HG03432 (cell line): ENCODE results near the gene COA1.
"Not testable (repeated sequence)": the region's sequence is repeated elsewhere in the genome, so short reads cannot be mapped to it uniquely, and the experiment has no call there.

Experiments
- ATAC-seq: cut with Tn5 transposase; IDR thresholded peaks from one replicate; pipeline ENCODE4 v1.9.1; 2021; ENCODE audit warnings: mild to moderate bottlenecking, moderate library complexity; ENCODE audit not compliant: unreplicated experiment

Gene COA1

GRCh38 chr7:43731494-43731893, 2.2 kb upstream of the COA1 start:
- ATAC-seq: not testable (repeated sequence)

GRCh38 chr7:43729924-43730248, 563 bp upstream of the COA1 start:
- ATAC-seq: peak; percentile 9

- no peak for ATAC-seq
These were observed 1.8 kb downstream of the COA1 start for GRCh38 chr7:43727494-43727893.

GRCh38 chr7:43727003-43727402, 2.3 kb downstream of the COA1 start:
- ATAC-seq: no peak

GRCh38 chr7:43726466-43726865, 2.9 kb downstream of the COA1 start:
- ATAC-seq: no peak

GRCh38 chr7:43725251-43725650, 4.1 kb downstream of the COA1 start:
- ATAC-seq: no peak

GRCh38 chr7:43723007-43723341, 6.3 kb downstream of the COA1 start:
- no peak for ATAC-seq

- ATAC-seq: no peak
These were observed 8.0 kb downstream of the COA1 start for GRCh38 chr7:43721193-43721806.

GRCh38 chr7:43716598-43716997, 12.7 kb downstream of the COA1 start:
- ATAC-seq: no peak

- ATAC-seq: not testable (repeated sequence)
These were observed 13.4 kb downstream of the COA1 start for GRCh38 chr7:43715966-43716365.

GRCh38 chr7:43711503-43711902, 17.8 kb downstream of the COA1 start:
- ATAC-seq: no peak

- ATAC-seq: not testable (repeated sequence)
These were observed 21.3 kb downstream of the COA1 start for GRCh38 chr7:43708055-43708454.

GRCh38 chr7:43703573-43703972, 25.8 kb downstream of the COA1 start:
- no peak for ATAC-seq

- no peak for ATAC-seq
These were observed 26.3 kb downstream of the COA1 start for GRCh38 chr7:43702974-43703373.

- no peak for ATAC-seq
These were observed 27.4 kb downstream of the COA1 start for GRCh38 chr7:43701929-43702328.

GRCh38 chr7:43701500-43701854, 27.8 kb downstream of the COA1 start:
- peak; percentile 22 for ATAC-seq

- ATAC-seq: peak; percentile 47
These were observed 28.4 kb downstream of the COA1 start for GRCh38 chr7:43700646-43701499.

- no peak for ATAC-seq
These were observed 29.2 kb downstream of the COA1 start for GRCh38 chr7:43700059-43700501.

- no peak for ATAC-seq
These were observed 30.7 kb downstream of the COA1 start for GRCh38 chr7:43698460-43699255.

- no peak for ATAC-seq
These were observed 31.6 kb downstream of the COA1 start for GRCh38 chr7:43697690-43698089.

- ATAC-seq: no peak
These were observed 34.0 kb downstream of the COA1 start for GRCh38 chr7:43695365-43695764.

- no peak for ATAC-seq
These were observed 34.9 kb downstream of the COA1 start for GRCh38 chr7:43694399-43694748.
